Testis (tissue), 2 donors: ENCODE measurements around the gene DUSP22.

ENCODE experiments used
- POLR2A ChIP-seq: fragments of 450-650 bp; IDR thresholded peaks from one replicate; pipeline ENCODE4 v1.6.1; 2017; ENCODE audit warnings: antibody characterized with exemption, mild to moderate bottlenecking, moderate library complexity
- TF ChIP-seq, protein P1 (sequence below), 3 experiments: fragments of 450-650 bp in 2 of 3; fragments of 200-600 bp in 1 of 3; sonication (generic) in 1 of 3; IDR thresholded peaks; one replicate each; pipeline ENCODE4 v1.5.1; 2016 to 2019; ENCODE audit warnings: antibody characterized with exemption in 3 of 3, mild to moderate bottlenecking in 2 of 3, moderate library complexity in 1 of 3

DNA sequence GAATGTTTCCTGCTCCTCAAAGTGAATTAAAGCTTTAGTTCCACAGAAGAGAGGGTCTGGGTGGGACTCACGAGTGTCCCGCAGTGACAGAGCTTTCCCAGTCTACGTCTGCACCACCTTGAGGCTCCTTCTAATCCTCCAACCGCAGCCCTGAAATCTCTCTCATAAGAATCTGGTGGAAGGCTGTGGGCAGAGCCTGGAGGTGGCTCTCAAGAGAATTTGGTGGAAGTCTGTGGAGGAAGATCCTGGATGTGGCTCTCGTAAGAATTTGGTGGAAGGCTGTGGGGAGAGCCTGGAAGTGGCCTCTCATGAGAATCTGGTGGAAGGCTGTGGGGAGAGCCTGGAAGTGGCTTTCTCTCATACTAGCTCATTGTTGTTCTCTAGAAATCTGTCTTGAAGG is 13.8 kb upstream of the DUSP22 start:
- no peak for TF ChIP-seq POLR2A
- TF ChIP-seq, protein P1, sequence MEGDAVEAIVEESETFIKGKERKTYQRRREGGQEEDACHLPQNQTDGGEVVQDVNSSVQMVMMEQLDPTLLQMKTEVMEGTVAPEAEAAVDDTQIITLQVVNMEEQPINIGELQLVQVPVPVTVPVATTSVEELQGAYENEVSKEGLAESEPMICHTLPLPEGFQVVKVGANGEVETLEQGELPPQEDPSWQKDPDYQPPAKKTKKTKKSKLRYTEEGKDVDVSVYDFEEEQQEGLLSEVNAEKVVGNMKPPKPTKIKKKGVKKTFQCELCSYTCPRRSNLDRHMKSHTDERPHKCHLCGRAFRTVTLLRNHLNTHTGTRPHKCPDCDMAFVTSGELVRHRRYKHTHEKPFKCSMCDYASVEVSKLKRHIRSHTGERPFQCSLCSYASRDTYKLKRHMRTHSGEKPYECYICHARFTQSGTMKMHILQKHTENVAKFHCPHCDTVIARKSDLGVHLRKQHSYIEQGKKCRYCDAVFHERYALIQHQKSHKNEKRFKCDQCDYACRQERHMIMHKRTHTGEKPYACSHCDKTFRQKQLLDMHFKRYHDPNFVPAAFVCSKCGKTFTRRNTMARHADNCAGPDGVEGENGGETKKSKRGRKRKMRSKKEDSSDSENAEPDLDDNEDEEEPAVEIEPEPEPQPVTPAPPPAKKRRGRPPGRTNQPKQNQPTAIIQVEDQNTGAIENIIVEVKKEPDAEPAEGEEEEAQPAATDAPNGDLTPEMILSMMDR (IDR thresholded peaks at IDR 0.05) = no peak
